EH (cell line): Measurements from ENCODE around the gene NFIA.
A peak's percentile ranks its signal among the peaks of the same experiment; 100 is the strongest.

ENCODE experiments used
- DNase-seq: peaks from one replicate; pipeline ENCODE4 v3.0.0-alpha.2; 2015; ENCODE audit warnings: low read depth

The NFIA gene

GRCh38 chr1:61434276-61434675, 351.9 kb downstream of the NFIA start:
- no peak for DNase-seq

GRCh38 chr1:61435226-61435625, 352.9 kb downstream of the NFIA start:
- DNase-seq = no peak

- DNase-seq = no peak
These were observed 353.7 kb downstream of the NFIA start for GRCh38 chr1:61436016-61436415.

- no peak for DNase-seq
These were observed 354.2 kb downstream of the NFIA start for GRCh38 chr1:61436491-61437120.

GRCh38 chr1:61439234-61439633, 356.9 kb downstream of the NFIA start:
- DNase-seq = no peak

GRCh38 chr1:61441723-61442262, 359.4 kb downstream of the NFIA start:
- DNase-seq = no peak

- DNase-seq = no peak
These were observed 360.2 kb downstream of the NFIA start for GRCh38 chr1:61442544-61442943.

GRCh38 chr1:61444288-61444687, 361.9 kb downstream of the NFIA start:
- DNase-seq = no peak

- no peak for DNase-seq
These were observed 363.0 kb downstream of the NFIA start for GRCh38 chr1:61445269-61445825.

GRCh38 chr1:61446531-61446991, 364.2 kb downstream of the NFIA start:
- no peak for DNase-seq

- DNase-seq = no peak
These were observed 365.0 kb downstream of the NFIA start for GRCh38 chr1:61447106-61447967.

- no peak for DNase-seq
These were observed 365.6 kb downstream of the NFIA start for GRCh38 chr1:61447968-61448430.

GRCh38 chr1:61448914-61449313, 366.6 kb downstream of the NFIA start:
- no peak for DNase-seq

- DNase-seq = no peak
These were observed 367.0 kb downstream of the NFIA start for GRCh38 chr1:61449410-61449809.

- peak; percentile 12 for DNase-seq
These were observed 368.1 kb downstream of the NFIA start for GRCh38 chr1:61450454-61450853.

GRCh38 chr1:61450872-61451571, 368.7 kb downstream of the NFIA start:
- no peak for DNase-seq

GRCh38 chr1:61451572-61451968, 369.2 kb downstream of the NFIA start:
- no peak for DNase-seq

GRCh38 chr1:61452176-61453035, 370.0 kb downstream of the NFIA start:
- DNase-seq = no peak

GRCh38 chr1:61453111-61453961, 371.0 kb downstream of the NFIA start:
- DNase-seq = peak; percentile 85

- DNase-seq = no peak
These were observed 373.0 kb downstream of the NFIA start for GRCh38 chr1:61455400-61455799.
